Cardiac septum (tissue), 1 donor: ENCODE data around the gene CRISPLD2. TPM values are rescaled to one million over a fixed set of nuclear protein-coding genes. Genes with fewer than 3 reads are reported as not detected.
A peak's percentile ranks its signal among the peaks of the same experiment; 100 is the strongest.

Source experiments
- DNase-seq: peaks from one replicate; pipeline ENCODE4 v3.0.0-alpha.2; 2020; ENCODE audit warnings: low spot score
- intact Hi-C: fragments of 100-400 bp; cut with DNase I; formaldehyde crosslinking; loops from one replicate; pipeline ENCODE4 v1.14.0; 2022
- total RNA-seq: library from RNA; stranded (reverse); fragmentation: NEBNext Ultra II Directional; extraction: Animal tissue kit (Norgen Biotek cat#: 25700); gene quantifications from one replicate; pipeline ENCODE4 v1.2.1, GENCODE V29; 2021
- donor health status: DM: no; HTN: no; CAD: no.

The CRISPLD2 gene
- total RNA-seq, 1 donor from 2014 or later: 16.3 TPM

DNA sequence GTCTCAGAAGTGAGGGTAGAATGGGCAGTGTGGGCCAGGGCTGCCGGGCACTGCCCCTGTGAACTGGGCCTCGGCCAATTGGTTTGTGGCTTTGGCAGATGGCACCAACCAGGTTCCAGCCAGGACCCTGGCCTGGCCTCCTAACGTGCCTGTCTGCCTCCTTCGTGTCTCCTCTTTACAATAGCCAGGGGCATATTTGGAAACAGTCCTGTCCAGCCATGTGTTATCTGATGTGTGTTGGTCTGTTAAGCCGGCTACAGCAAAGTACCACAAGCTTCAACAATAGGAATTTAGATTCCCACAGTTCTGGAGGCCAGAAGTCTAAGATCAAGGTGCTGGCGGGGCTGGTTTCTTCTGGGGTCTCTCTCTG, 14.6 kb downstream of the CRISPLD2 start:
- intact Hi-C loops: no loop called here
- DNase-seq: no peak

GRCh38 chr16:84836234-84836647, 16.5 kb downstream of the CRISPLD2 start:
- intact Hi-C loops: loop anchor here (2.0 to 5.0 kb wide), 2 partner anchors 41 to 91 kb away; no protein-coding TSS in a partner anchor
- peak; percentile 89 for DNase-seq

DNA sequence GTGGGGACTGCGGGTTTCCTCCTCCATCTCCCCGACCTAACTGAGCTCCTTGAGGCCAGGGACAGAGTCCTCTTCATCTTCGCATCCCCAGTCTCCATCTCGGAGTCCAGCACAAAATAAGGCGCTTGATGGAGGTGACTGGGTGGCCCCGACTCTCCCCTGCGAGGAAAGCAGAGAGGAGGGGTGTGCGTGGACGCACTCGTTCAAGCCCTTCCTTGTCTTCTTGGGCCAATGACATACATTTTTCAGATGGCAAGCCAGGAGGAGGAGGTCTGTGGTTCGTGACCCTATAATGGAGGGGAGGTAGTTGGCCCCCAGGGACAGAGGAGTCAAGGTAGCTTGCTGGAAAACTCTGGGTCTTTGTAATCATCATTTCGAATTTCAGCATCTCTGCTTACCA, 17.2 kb downstream of the CRISPLD2 start:
- no peak for DNase-seq

GRCh38 chr16:84838383-84838948, 18.7 kb downstream of the CRISPLD2 start:
- DNase-seq: no peak
- intact Hi-C loops: loop anchor here (5.0 kb wide), 1 partner anchor 89 kb away; no protein-coding TSS in a partner anchor

More for the DNA sequence above, 17.2 kb downstream of the CRISPLD2 start:
- intact Hi-C loops: loop anchor here (2.0 to 5.0 kb wide), 2 partner anchors 42 to 90 kb away; no protein-coding TSS in a partner anchor

DNA sequence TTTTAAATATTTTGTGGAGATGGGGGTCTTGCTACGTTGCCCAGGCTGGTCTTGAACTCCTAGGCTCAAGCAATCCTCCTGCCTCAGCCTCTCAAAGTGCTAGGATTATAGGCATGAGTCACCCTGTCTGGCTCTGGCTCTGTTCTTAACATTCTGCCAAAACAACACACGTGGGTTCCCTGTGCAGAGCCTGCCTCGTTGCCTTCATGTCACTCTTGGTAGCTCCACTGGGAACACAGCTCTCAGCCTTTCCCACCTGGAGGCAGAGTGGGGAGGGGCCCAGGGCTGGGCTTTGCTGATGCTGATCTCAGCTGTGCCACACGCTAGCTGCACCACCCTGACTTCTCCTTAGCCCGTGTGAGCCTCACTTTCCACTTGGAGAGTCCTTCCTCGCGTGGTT, 19.3 kb downstream of the CRISPLD2 start:
- DNase-seq: no peak
- intact Hi-C loops: loop anchor here (5.0 kb wide), 1 partner anchor 88 kb away; no protein-coding TSS in a partner anchor

GRCh38 chr16:84839956-84840355, 20.2 kb downstream of the CRISPLD2 start:
- no peak for DNase-seq
- intact Hi-C loops: loop anchor here (5.0 kb wide), 1 partner anchor 87 kb away; no protein-coding TSS in a partner anchor

DNA sequence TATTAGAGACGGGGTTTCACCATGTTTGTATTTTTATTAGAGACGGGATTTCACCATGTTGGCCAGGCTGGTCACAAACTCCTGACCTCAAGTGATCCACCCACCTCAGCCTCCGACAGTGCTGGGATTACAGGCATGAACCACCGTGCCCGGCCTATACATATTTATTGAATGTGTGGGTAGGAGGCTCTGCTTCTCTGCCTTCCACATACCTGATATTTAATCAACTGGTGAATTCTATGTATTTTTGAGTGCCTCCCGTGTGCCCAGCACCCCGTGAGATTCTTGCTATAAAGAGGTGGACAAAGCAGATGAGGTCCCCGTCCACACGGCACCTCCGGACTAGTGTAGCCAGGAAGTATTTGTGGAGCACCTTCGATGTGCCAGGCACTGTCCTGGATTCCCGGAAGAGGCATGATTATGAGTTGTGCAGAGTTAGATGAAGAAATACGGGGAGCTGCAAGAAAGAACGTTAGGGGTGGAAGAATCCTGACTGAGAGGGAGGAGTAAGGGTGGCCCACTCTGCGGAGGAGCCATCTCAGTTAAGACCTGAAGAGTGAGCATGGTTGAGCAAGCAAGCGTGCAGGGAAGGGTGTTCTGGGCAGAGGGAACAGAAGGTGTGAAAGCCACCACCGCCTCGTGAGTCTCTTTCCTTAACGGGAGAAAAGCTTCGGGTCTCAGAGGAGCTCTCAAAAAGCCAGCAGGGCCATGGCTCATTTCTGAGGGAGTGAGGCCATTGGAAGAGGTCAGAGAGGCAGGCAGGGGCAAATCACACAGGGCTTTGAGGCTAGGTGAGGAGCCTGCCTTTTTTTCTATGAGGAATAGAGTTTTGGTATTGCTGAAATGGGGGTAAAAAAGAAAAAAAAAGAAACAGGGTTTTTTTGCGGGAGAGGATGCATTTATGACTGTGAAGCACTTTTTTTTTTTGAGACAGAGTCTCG, 21.2 kb downstream of the CRISPLD2 start:
- intact Hi-C loops: no loop called here
- DNase-seq: no peak

- DNase-seq: no peak
- intact Hi-C loops: no loop called here
Observed at GRCh38 chr16:84841787-84842300, 22.1 kb downstream of the CRISPLD2 start.

GRCh38 chr16:84842516-84843148, 22.8 kb downstream of the CRISPLD2 start:
- intact Hi-C loops: no loop called here
- no peak for DNase-seq

DNA sequence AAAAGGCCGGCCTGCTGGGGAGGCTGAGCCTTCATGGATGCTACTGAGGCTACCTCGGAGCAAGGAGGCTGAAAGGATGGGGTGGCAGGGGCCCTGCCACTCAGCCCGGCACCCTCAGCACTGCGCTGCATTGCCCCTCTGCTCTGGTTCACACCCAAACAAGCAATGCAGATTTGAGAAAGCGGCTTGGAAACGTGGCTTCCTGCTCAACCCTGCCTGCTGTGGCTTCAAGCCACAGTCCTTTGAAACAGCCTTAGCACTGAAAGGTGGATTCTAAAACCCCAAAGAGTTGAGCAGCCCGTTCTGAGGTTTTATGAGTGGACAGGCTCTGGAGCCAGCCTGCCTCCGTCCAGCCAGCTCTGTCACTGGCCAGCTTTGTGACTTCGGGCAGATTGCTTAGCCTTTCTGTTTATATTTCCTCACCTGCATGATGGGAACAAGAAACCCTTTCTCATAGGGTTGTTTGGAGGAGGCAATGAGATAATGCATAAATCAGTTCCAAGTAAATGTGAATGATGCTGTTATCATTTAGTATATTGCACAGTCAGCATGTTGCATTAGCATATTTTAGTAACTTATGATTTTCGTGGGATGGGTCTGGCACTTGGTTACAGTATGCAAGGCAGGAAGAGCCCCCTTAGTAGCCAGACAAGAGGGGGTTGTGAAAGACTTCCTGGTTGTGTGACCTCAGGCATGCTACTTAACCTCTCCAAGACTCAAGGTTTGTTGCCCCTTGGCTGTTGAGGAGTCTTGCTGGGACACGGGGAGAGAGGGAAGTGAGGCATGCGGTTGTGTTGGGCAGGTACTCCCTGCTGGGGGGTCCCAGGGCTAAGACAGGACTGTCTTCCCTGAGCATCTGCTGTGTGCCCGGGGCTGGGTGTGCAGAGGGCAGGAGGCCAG, 23.6 kb downstream of the CRISPLD2 start:
- intact Hi-C loops: no loop called here
- DNase-seq: no peak

DNA sequence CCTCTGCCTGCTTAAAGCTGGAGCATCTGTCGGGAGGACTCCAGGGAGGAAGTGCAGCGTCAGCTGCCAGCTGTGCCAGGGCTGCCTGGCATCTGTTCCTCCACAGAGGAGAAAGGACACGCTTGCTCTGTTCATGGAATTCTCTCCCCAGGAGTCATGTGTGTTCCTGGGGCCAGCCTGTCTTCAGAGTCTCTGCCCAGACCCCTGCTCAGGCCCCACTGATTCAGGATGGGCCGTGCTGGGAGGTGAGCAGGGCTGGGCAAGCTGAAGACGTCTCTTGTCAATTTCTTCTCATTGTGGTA, 24.2 kb downstream of the CRISPLD2 start:
- no peak for DNase-seq
- intact Hi-C loops: no loop called here

- no peak for DNase-seq
Observed at GRCh38 chr16:84844559-84845495, 25.0 kb downstream of the CRISPLD2 start.

DNA sequence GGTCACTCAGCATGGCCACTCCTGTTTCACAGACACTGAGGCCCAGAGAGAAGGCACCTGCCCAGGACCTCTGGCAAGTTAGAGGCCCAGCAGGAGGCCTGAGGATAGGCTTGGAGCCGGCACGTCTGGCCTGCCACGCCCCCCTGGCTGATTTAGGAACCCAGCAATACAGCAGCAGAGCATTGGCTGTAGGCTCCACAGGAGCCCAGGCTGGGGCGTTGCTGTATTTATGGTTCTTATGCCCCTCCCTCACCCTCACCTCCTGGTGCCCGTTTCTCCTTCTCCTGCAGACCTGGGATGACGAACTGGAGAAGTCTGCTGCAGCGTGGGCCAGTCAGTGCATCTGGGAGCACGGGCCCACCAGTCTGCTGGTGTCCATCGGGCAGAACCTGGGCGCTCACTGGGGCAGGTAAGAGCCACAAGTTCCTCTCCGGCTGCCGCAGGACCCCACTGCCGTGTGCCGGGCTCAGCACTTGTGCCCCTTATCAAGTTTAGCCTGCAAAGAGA, 25.8 kb downstream of the CRISPLD2 start:
- DNase-seq: no peak
- intact Hi-C loops: no loop called here

More at GRCh38 chr16:84844559-84845495, 25.0 kb downstream of the CRISPLD2 start:
- intact Hi-C loops: no loop called here

DNA sequence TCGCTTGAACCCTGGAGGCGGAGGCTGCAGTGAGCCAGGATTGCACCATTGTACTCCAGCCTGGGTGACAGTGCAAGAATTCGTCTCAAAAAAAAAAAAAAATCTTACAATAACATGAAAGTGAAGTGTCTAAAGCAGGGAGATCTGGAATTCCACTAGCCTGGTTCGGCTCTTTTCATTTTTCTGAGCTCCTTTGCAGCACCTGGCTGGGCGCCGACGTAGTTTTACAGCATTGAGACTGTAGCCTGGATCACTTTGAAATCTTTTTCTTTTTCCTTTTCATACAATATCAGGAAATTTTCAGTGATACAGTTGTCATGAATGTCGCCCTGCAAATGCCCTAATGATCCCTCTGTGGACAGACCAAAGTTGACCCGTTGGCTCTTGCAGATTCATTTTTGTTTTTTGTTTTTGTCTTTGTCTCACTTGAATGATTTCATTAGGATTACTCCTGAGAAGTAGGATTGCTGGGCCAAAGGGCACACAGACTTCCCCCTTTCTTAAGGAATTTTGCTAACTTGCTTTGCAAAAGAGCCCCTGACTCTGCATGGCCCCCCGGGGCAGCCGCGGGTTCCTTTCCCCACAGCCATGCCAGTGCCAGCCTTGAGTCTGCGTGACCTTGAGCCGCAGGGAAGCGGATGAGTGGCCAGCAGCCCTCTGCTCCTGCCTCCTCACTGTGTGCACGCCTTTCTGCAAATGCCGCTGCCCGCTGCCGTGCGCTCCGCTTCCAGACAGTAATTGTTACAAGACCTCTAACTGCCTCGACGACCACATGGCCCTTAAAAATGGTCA, 28.0 kb downstream of the CRISPLD2 start:
- no peak for DNase-seq

GRCh38 chr16:84848986-84849634, 29.3 kb downstream of the CRISPLD2 start:
- intact Hi-C loops: no loop called here
- no peak for DNase-seq

More for the DNA sequence above, 28.0 kb downstream of the CRISPLD2 start:
- intact Hi-C loops: no loop called here

DNA sequence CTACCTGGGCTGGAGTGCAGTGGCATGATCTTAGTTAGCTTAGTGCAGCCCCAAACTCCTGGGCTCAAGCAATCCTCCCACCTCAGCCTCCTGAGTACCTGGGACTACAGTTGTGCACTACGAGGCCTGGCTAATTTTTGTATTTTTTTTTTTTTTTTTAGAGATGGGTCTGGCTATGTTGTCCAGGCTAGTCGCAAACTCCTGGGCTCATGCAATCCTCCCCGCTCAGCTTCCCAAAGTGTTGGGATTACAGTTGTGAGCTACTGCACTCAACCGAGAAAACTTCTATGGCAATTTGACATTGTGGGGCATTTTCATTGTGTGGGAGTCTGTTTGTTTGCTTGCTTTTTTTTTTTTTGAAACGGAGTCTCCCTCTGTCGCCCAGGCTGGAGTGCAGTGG, 30.0 kb downstream of the CRISPLD2 start:
- no peak for DNase-seq

GRCh38 chr16:84850714-84851113, 30.9 kb downstream of the CRISPLD2 start:
- DNase-seq: no peak
- intact Hi-C loops: no loop called here

More for the DNA sequence above, 30.0 kb downstream of the CRISPLD2 start:
- intact Hi-C loops: no loop called here
